Activated CD8-positive, alpha-beta T cell treated with anti-CD3 and anti-CD28 coated beads for 36 hours (primary cell): Measurements from ENCODE around the gene GNGT2. TPM values are rescaled to one million over a fixed set of nuclear protein-coding genes. Genes with fewer than 3 reads are reported as not detected.

Experiments used
- ATAC-seq: fragments of 200-7000 bp; cut with Tn5 transposase; one replicate; pipeline ENCODE4 v1.10.0; 2021; ENCODE audit warnings: mild to moderate bottlenecking, moderate library complexity
- CTCF ChIA-PET: fragments of 350-600 bp; sonication (Branson Sonifier 250); formaldehyde crosslinking; loops from one replicate; lab custom pipeline; 2021; ENCODE audit warnings: antibody characterized with exemption; lab: Charles Lee
- POLR2A ChIA-PET: fragments of 350-600 bp; sonication (Branson Sonifier 250); formaldehyde crosslinking; loops from one replicate; lab custom pipeline; 2021; ENCODE audit warnings: antibody characterized with exemption; lab: Charles Lee
- DNase-seq: peaks from one replicate; pipeline ENCODE4 v3.0.0-alpha.2; 2020
- H3K27ac Mint-ChIP-seq: one replicate; pipeline ENCODE4 v1.8.0; 2021; ENCODE audit warnings: mild to moderate bottlenecking, mixed read lengths
- H3K27me3 Mint-ChIP-seq: one replicate; pipeline ENCODE4 v1.8.0; 2021; ENCODE audit warnings: mixed read lengths
- H3K36me3 Mint-ChIP-seq: one replicate; pipeline ENCODE4 v1.8.0; 2021; ENCODE audit warnings: low read depth, mixed read lengths
- H3K4me1 Mint-ChIP-seq: one replicate; pipeline ENCODE4 v1.8.0; 2021; ENCODE audit warnings: low read depth, mixed read lengths
- H3K4me3 Mint-ChIP-seq: one replicate; pipeline ENCODE4 v1.8.0; 2021; ENCODE audit warnings: mild to moderate bottlenecking, moderate library complexity, mixed read lengths
- H3K9me3 Mint-ChIP-seq: one replicate; pipeline ENCODE4 v1.8.0; 2021; ENCODE audit warnings: mixed read lengths
- CTCF ChIP-seq: fragments of 200-600 bp; IDR thresholded peaks from one replicate; pipeline ENCODE4 v1.8.0; 2022; ENCODE audit warnings: antibody characterized with exemption, mild to moderate bottlenecking
- intact Hi-C: fragments of 100-400 bp; cut with micrococcal nuclease; formaldehyde crosslinking; loops from one replicate; pipeline ENCODE4 v1.10.0; 2022
- total RNA-seq, 2 experiments: library from RNA; stranded (reverse); gene quantifications; one replicate each; pipeline ENCODE4 v1.2.3, GENCODE V29; 2021

GNGT2 gene
- total RNA-seq, 2 experiments from 2014 or later, result 21.7 to 23.9 TPM

DNA sequence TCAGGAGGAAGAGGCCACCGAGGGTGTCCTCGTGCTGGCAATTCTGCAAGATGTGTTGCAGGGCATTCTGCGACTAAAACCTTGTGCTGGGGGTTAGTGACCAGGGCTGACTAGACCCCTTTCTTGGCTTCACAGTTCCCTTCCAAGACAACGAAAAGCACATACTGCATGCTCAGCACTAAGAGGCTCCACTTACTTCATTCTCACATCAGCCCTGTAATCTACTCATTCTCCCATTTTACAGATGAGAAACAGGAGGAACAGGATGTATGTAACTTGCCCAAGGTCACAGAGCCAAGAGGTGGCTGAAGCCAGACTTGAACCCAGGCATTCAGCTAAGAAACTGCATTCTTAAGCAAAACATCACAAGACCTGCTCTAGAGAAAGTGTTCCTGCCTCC, 25.5 kb upstream of the GNGT2 start:
- ChIA-PET POLR2A (interaction anchor here (0.7 kb wide), 1 partner anchor 43 kb away, joined by 4 read pairs; no protein-coding TSS in a partner anchor), CTCF (interaction anchor here (2.4 kb wide), 1 partner anchor 9 kb away, joined by 14 read pairs; no protein-coding TSS in a partner anchor)
- no peak for TF ChIP-seq CTCF
- Mint-ChIP-seq H3K4me3 (no peak overlapping the region), H3K4me1 (peaks cover 3% of the 10 kb centered on the region), H3K27me3 (peaks cover 10% of the 10 kb centered on the region), H3K36me3 (no peaks in the 10 kb centered on the region), H3K27ac (no peak overlapping the region), H3K9me3 (no peaks in the 10 kb centered on the region)
- intact Hi-C loops, result no loop called here
- ATAC-seq (no peak), DNase-seq (no peak)

DNA sequence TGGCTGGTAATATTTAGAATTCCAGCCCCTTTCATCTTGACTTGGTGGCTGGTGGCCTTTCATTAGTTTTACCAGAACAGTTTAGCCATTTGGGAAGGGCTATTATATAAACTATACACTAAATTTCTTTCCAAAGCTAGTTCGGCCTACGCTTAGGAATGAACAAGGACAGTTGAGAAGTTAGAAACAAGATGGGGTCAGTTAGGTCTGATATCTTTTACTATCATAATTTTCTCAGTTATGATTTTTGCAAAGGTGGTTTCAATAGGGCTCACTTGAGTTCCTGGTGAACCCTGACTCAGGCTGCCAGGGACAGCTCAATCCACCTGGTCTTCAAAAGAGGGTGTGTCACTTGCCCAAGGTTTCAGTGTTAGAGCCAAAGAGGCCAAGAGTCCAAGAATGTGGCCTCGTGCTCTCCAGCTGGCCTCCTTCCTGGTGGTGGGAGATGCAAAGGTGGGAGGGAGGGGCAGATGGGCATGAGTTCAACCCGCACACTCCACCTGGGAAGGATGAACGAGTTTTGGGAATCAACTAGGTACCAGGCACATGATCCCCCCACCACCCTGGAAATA, 24.2 kb upstream of the GNGT2 start:
- TF ChIP-seq CTCF, result no peak
- Mint-ChIP-seq H3K9me3 (no peaks in the 10 kb centered on the region), H3K27ac (no peak overlapping the region), H3K4me3 (no peak overlapping the region), H3K4me1 (peaks cover 3% of the 10 kb centered on the region), H3K27me3 (peaks cover 11% of the 10 kb centered on the region), H3K36me3 (no peaks in the 10 kb centered on the region)
- CTCF ChIA-PET, result no interaction called here
- intact Hi-C loops, result no loop called here
- POLR2A ChIA-PET, result interaction anchor here (1.7 to 1.9 kb wide), 2 partner anchors 10 to 19 kb away, joined by 5 to 6 read pairs; no protein-coding TSS in a partner anchor
- DNase-seq (no peak), ATAC-seq (no peak)

DNA sequence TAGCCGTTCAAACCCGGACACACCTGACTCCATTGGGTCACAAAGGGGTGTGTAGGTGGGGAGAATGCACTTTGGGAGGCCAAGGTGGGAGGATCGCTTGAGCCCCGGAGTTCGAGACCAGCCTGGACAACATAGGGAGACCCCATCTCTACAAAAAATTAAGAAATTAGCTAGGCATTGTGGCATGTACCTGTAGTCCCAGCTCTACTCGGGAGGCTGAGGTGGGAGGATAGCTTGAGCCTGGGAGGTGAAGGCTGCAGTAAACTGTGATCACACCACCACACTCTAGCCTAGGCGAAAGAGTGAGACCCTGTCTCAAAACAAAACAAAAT, 21.2 kb upstream of the GNGT2 start:
- DNase-seq (no peak), ATAC-seq (no peak)
- Mint-ChIP-seq H3K4me3 (peak overlapping the region; percentile 66), H3K9me3 (no peaks in the 10 kb centered on the region), H3K4me1 (peaks cover 3% of the 10 kb centered on the region), H3K27ac (no peak overlapping the region), H3K36me3 (no peaks in the 10 kb centered on the region), H3K27me3 (peaks cover 17% of the 10 kb centered on the region)
- intact Hi-C loops, result no loop called here
- TF ChIP-seq CTCF, result no peak
- ChIA-PET CTCF (interaction anchor here (1.1 to 9.1 kb wide), 2 partner anchors 29 to 49 kb away, joined by 3 to 210 read pairs; no protein-coding TSS in a partner anchor), POLR2A (no interaction called here)

GRCh38 chr17:49230636-49231562, 20.5 kb upstream of the GNGT2 start, which contains the start of gene PHOSPHO1:
PHOSPHO1 (minus strand) TSS chr17:49230787; CDS start chr17:49226691, 4,096 bp downstream.
- ATAC-seq, result peak; percentile 88
- H3K27me3 Mint-ChIP-seq, result peaks cover 19% of the 10 kb centered on the region
- H3K9me3 Mint-ChIP-seq, result no peaks in the 10 kb centered on the region
- H3K27ac Mint-ChIP-seq, result no peak within 1 kb of the TSS
- peak within 1 kb of the TSS; percentile 66 for H3K4me3 Mint-ChIP-seq
- intact Hi-C loops, result no loop called here
- H3K36me3 Mint-ChIP-seq, result no peaks in the 10 kb centered on the region
- peak; percentile 90 for DNase-seq
- POLR2A ChIA-PET, result interaction anchor here (2.0 to 3.0 kb wide), 2 partner anchors 21 to 38 kb away, joined by 10 to 14 read pairs; partner anchors contain the start of genes ABI3 and GNGT2
- TF ChIP-seq CTCF, result no peak
- peaks cover 3% of the 10 kb centered on the region for H3K4me1 Mint-ChIP-seq
- CTCF ChIA-PET, result interaction anchor here (0.7 to 9.1 kb wide), 3 partner anchors 16 to 48 kb away, joined by 3 to 210 read pairs (median 3); no protein-coding TSS in a partner anchor
